HepG2 (cell line): ENCODE measurements around the gene FSCN2. TPM values are rescaled to one million over a fixed set of nuclear protein-coding genes. Genes with fewer than 3 reads are reported as not detected.

Experiments
- BCL6 ChIP-seq: IDR thresholded peaks from 2 replicates; pipeline ENCODE4 v1.6.1; 2016; ENCODE audit warnings: missing genetic modification reagents, missing compliant biosample characterization
- CREB1 ChIP-seq, 2 experiments: fragments of 450-650 bp in 1 of 2; IDR thresholded peaks; 2 replicates each; pipeline ENCODE4 v1.6.1; 2016 to 2017; ENCODE audit warnings: control low read depth in 1 of 2, mild to moderate bottlenecking in 1 of 2, missing compliant biosample characterization in 1 of 2, missing genetic modification characterization in 1 of 2
- IRX3 ChIP-seq: sonication (generic); formaldehyde crosslinking; IDR thresholded peaks from 2 replicates; pipeline ENCODE4 v1.8.1; 2023; ENCODE audit warnings: mild to moderate bottlenecking, low read depth, missing genetic modification reagents, borderline replicate concordance
- MTF2 ChIP-seq: sonication (generic); formaldehyde crosslinking; IDR thresholded peaks from 2 replicates; pipeline ENCODE4 v1.5.0; 2020; ENCODE audit warnings: missing genetic modification reagents, borderline replicate concordance
- NR2F2 ChIP-seq: IDR thresholded peaks from 2 replicates; pipeline ENCODE4 v1.6.1; 2012; ENCODE audit warnings: low read depth, inconsistent platforms, borderline replicate concordance
- SP5 ChIP-seq: IDR thresholded peaks from 2 replicates; pipeline ENCODE4 v1.6.1; 2016; ENCODE audit warnings: low read depth, borderline replicate concordance
- ZNF333 ChIP-seq: sonication (generic); formaldehyde crosslinking; IDR thresholded peaks from 2 replicates; pipeline ENCODE4 v1.4.0; 2020; ENCODE audit warnings: mild to moderate bottlenecking, missing genetic modification reagents, borderline replicate concordance
- ZNF766 ChIP-seq: sonication (generic); formaldehyde crosslinking; IDR thresholded peaks from 2 replicates; pipeline ENCODE4 v1.5.0; 2020; ENCODE audit warnings: missing genetic modification reagents, borderline replicate concordance
- ZNF879 ChIP-seq: sonication (generic); formaldehyde crosslinking; IDR thresholded peaks from 2 replicates; pipeline ENCODE4 v1.8.1; 2023; ENCODE audit warnings: missing genetic modification reagents
- polyA plus RNA-seq, 8 experiments: library from polyadenylated mRNA; depleted of rRNA in 3 of 8; stranded (reverse) in 7 of 8; unstranded in 1 of 8; fragments of >200 nt; fragmentation: Illumina TruSeq in 4 of 8; extraction: Trizol in 4 of 8; gene quantifications; 2 replicates each; pipeline versions ENCODE4 v1.2.1 to v1.2.3, GENCODE V29; 2011 to 2016; ENCODE audit warnings: low read depth in 4 of 8, missing spikeins in 1 of 8, mixed read lengths in 1 of 8; ENCODE audit not compliant: insufficient read depth in 1 of 8
- total RNA-seq, 5 experiments: library from RNA; depleted of rRNA; stranded (reverse); fragments of >200 nt; fragmentation: Illumina TruSeq; extraction: Trizol; gene quantifications; 2 replicates each; pipeline ENCODE4 v1.2.3, GENCODE V29; 2016; ENCODE audit warnings: low read depth in 1 of 5
- TF ChIP-seq, protein P1 (sequence below): sonication (generic); formaldehyde crosslinking; IDR thresholded peaks from 2 replicates; pipeline ENCODE4 v1.4.0; 2020; ENCODE audit warnings: missing genetic modification reagents
- TF ChIP-seq, protein P2 (sequence below): sonication (generic); formaldehyde crosslinking; IDR thresholded peaks from 2 replicates; pipeline ENCODE4 v1.4.0; 2020; ENCODE audit warnings: mild to moderate bottlenecking, missing genetic modification reagents
- TF ChIP-seq, protein P3 (sequence below): sonication (generic); formaldehyde crosslinking; IDR thresholded peaks from 2 replicates; pipeline ENCODE4 v1.4.0; 2020; ENCODE audit warnings: mild to moderate bottlenecking, missing genetic modification reagents
- TF ChIP-seq, protein P4 (sequence below): fragments of 450-650 bp; IDR thresholded peaks from 2 replicates; pipeline ENCODE4 v1.6.1; 2017; ENCODE audit warnings: mild to moderate bottlenecking
- TF ChIP-seq, protein P5 (sequence below): sonication (generic); formaldehyde crosslinking; IDR thresholded peaks from 2 replicates; pipeline ENCODE4 v1.4.0; 2020; ENCODE audit warnings: low read depth, mild to moderate bottlenecking, missing genetic modification reagents

The FSCN2 gene
- total and polyA plus RNA-seq, 2 of the 13 experiments (the other 11 are each of a cell fraction or from before 2014, with no cell fraction given): 0.09 TPM; not detected in 1

DNA sequence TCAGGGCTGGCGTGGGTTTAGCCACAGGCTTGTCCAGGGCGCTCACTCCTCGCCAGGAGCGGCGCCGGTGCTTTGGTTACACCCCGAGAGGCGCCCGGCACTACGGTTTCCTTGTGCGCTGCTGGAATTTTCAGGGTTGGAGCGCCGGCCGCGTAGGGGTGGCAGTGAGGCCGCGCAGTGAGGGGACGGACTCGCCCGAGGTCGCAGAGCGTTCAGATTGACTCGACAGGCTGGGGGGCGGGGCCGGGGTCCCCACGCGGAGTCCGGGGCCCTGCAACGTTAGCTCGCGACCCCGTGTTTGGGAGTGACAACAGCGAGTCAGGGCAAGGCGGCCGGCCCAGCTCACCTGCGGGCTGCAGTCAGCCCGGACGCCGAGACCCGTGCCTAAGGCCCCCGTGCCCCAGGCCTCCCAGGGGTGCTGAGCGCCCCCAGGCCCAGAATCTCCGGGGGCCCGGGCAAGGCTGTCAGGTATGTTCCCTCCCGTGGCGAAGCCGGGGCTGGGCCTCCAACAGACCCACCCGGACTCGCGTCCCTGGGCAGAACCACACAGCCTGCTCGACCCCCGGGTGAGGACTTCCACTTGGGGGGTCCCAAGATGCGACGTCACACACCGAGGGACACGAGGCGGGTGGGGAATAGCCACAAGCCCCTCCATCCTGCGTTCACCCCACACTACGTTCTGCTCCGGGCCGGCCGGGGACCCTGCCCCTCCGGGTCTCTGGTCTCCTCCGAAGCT lies 14.3 kb upstream of the FSCN2 start (continued):
- TF ChIP-seq, protein P1, sequence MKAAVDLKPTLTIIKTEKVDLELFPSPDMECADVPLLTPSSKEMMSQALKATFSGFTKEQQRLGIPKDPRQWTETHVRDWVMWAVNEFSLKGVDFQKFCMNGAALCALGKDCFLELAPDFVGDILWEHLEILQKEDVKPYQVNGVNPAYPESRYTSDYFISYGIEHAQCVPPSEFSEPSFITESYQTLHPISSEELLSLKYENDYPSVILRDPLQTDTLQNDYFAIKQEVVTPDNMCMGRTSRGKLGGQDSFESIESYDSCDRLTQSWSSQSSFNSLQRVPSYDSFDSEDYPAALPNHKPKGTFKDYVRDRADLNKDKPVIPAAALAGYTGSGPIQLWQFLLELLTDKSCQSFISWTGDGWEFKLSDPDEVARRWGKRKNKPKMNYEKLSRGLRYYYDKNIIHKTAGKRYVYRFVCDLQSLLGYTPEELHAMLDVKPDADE (CRISPR knock-in tag): no peak
- TF ChIP-seq CREB1 (IDR thresholded peaks at IDR 0.05): no peak
- no peak for TF ChIP-seq CREB1 (CRISPR knock-in tag; IDR thresholded peaks at IDR 0.05)
- peak; percentile 2; the same call in 1 of the 2 replicates for TF ChIP-seq NR2F2
- TF ChIP-seq, protein P2, sequence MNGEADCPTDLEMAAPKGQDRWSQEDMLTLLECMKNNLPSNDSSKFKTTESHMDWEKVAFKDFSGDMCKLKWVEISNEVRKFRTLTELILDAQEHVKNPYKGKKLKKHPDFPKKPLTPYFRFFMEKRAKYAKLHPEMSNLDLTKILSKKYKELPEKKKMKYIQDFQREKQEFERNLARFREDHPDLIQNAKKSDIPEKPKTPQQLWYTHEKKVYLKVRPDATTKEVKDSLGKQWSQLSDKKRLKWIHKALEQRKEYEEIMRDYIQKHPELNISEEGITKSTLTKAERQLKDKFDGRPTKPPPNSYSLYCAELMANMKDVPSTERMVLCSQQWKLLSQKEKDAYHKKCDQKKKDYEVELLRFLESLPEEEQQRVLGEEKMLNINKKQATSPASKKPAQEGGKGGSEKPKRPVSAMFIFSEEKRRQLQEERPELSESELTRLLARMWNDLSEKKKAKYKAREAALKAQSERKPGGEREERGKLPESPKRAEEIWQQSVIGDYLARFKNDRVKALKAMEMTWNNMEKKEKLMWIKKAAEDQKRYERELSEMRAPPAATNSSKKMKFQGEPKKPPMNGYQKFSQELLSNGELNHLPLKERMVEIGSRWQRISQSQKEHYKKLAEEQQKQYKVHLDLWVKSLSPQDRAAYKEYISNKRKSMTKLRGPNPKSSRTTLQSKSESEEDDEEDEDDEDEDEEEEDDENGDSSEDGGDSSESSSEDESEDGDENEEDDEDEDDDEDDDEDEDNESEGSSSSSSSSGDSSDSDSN (CRISPR knock-in tag): peak; percentile 88
- TF ChIP-seq, protein P3, sequence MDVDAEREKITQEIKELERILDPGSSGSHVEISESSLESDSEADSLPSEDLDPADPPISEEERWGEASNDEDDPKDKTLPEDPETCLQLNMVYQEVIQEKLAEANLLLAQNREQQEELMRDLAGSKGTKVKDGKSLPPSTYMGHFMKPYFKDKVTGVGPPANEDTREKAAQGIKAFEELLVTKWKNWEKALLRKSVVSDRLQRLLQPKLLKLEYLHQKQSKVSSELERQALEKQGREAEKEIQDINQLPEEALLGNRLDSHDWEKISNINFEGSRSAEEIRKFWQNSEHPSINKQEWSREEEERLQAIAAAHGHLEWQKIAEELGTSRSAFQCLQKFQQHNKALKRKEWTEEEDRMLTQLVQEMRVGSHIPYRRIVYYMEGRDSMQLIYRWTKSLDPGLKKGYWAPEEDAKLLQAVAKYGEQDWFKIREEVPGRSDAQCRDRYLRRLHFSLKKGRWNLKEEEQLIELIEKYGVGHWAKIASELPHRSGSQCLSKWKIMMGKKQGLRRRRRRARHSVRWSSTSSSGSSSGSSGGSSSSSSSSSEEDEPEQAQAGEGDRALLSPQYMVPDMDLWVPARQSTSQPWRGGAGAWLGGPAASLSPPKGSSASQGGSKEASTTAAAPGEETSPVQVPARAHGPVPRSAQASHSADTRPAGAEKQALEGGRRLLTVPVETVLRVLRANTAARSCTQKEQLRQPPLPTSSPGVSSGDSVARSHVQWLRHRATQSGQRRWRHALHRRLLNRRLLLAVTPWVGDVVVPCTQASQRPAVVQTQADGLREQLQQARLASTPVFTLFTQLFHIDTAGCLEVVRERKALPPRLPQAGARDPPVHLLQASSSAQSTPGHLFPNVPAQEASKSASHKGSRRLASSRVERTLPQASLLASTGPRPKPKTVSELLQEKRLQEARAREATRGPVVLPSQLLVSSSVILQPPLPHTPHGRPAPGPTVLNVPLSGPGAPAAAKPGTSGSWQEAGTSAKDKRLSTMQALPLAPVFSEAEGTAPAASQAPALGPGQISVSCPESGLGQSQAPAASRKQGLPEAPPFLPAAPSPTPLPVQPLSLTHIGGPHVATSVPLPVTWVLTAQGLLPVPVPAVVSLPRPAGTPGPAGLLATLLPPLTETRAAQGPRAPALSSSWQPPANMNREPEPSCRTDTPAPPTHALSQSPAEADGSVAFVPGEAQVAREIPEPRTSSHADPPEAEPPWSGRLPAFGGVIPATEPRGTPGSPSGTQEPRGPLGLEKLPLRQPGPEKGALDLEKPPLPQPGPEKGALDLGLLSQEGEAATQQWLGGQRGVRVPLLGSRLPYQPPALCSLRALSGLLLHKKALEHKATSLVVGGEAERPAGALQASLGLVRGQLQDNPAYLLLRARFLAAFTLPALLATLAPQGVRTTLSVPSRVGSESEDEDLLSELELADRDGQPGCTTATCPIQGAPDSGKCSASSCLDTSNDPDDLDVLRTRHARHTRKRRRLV (CRISPR knock-in tag): 0 out of 2 replicates have a peak, but pooled peaks have one; percentile 11
- TF ChIP-seq ZNF333 (CRISPR knock-in tag): no peak
- TF ChIP-seq IRX3 (CRISPR knock-in tag): 0 out of 2 replicates have a peak, but pooled peaks have one; percentile 29
- TF ChIP-seq ZNF766 (CRISPR knock-in tag): no peak
- 0 out of 2 replicates have a peak, but pooled peaks have one; percentile 73 for TF ChIP-seq ZNF879 (CRISPR knock-in tag)
- TF ChIP-seq, protein P4, sequence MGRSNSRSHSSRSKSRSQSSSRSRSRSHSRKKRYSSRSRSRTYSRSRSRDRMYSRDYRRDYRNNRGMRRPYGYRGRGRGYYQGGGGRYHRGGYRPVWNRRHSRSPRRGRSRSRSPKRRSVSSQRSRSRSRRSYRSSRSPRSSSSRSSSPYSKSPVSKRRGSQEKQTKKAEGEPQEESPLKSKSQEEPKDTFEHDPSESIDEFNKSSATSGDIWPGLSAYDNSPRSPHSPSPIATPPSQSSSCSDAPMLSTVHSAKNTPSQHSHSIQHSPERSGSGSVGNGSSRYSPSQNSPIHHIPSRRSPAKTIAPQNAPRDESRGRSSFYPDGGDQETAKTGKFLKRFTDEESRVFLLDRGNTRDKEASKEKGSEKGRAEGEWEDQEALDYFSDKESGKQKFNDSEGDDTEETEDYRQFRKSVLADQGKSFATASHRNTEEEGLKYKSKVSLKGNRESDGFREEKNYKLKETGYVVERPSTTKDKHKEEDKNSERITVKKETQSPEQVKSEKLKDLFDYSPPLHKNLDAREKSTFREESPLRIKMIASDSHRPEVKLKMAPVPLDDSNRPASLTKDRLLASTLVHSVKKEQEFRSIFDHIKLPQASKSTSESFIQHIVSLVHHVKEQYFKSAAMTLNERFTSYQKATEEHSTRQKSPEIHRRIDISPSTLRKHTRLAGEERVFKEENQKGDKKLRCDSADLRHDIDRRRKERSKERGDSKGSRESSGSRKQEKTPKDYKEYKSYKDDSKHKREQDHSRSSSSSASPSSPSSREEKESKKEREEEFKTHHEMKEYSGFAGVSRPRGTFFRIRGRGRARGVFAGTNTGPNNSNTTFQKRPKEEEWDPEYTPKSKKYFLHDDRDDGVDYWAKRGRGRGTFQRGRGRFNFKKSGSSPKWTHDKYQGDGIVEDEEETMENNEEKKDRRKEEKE: no peak
- no peak for TF ChIP-seq MTF2 (CRISPR knock-in tag)
- TF ChIP-seq, protein P5, sequence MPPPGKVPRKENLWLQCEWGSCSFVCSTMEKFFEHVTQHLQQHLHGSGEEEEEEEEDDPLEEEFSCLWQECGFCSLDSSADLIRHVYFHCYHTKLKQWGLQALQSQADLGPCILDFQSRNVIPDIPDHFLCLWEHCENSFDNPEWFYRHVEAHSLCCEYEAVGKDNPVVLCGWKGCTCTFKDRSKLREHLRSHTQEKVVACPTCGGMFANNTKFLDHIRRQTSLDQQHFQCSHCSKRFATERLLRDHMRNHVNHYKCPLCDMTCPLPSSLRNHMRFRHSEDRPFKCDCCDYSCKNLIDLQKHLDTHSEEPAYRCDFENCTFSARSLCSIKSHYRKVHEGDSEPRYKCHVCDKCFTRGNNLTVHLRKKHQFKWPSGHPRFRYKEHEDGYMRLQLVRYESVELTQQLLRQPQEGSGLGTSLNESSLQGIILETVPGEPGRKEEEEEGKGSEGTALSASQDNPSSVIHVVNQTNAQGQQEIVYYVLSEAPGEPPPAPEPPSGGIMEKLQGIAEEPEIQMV (CRISPR knock-in tag): no peak
- TF ChIP-seq SP5 (CRISPR knock-in tag): 0 out of 2 replicates have a peak, but pooled peaks have one; percentile 46
- TF ChIP-seq BCL6 (CRISPR knock-in tag): peak; percentile 44
